Erythroblast (primary cell): ENCODE measurements around the gene MB21D2.

ENCODE experiments used
- GATA1 ChIP-seq: IDR thresholded peaks from 2 replicates; pipeline ENCODE4 v1.6.1; 2011; ENCODE audit warnings: low read depth, mild to moderate bottlenecking, control low read depth, low read length, moderate library complexity
- POLR2A ChIP-seq: IDR thresholded peaks from 2 replicates; pipeline ENCODE4 v1.6.1; 2011; ENCODE audit warnings: mild to moderate bottlenecking, low read length

DNA sequence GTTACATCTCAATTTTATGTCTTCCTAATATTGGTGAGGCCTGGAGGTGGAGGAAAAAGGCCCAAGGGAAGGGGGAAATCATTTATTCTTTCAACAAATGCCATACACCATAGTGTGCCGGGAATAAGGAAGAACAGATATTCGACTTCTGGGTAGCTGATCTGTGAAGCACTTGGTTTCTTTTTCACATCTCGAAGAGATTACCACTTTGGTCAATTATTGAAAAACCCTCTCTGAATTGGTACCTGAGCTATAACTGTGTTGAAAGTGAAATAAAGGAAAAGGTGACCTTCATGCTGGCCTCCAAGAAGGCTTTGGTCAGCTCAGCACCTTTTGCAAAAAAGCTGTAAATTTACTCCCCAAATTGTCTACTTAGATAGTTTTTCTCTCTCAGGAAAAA lies 14.2 kb upstream of the MB21D2 start:
- no peak for TF ChIP-seq POLR2A
- TF ChIP-seq GATA1 = no peak
